Glutamatergic neuron (in vitro differentiated cells): Measurements from ENCODE around the gene ABI1. TPM values are rescaled to one million over a fixed set of nuclear protein-coding genes. Genes with fewer than 3 reads are reported as not detected.
A peak's percentile ranks its signal among the peaks of the same experiment; 100 is the strongest.
"Not testable (repeated sequence)": the region's sequence is repeated elsewhere in the genome, so short reads cannot be mapped to it uniquely, and the experiment has no call there.

ENCODE experiments used
- DNase-seq: peaks from one replicate; pipeline ENCODE4 v3.0.0; 2022
- H3K27ac Mint-ChIP-seq: one replicate; pipeline ENCODE4 v1.8.0; 2020; ENCODE audit warnings: mild to moderate bottlenecking, mixed read lengths, inconsistent platforms; ENCODE audit not compliant: unreplicated experiment
- H3K27me3 Mint-ChIP-seq: one replicate; pipeline ENCODE4 v1.8.0; 2020; ENCODE audit warnings: mild to moderate bottlenecking, moderate library complexity, mixed read lengths, inconsistent platforms; ENCODE audit not compliant: unreplicated experiment
- H3K36me3 Mint-ChIP-seq: one replicate; pipeline ENCODE4 v1.8.0; 2020; ENCODE audit warnings: mild to moderate bottlenecking, mixed read lengths, inconsistent platforms; ENCODE audit not compliant: unreplicated experiment
- H3K4me1 Mint-ChIP-seq: one replicate; pipeline ENCODE4 v1.8.0; 2020; ENCODE audit warnings: mild to moderate bottlenecking, low read depth, mixed read lengths, inconsistent platforms; ENCODE audit not compliant: unreplicated experiment
- H3K4me3 Mint-ChIP-seq: one replicate; pipeline ENCODE4 v1.8.0; 2020; ENCODE audit warnings: mild to moderate bottlenecking, mixed read lengths, inconsistent platforms; ENCODE audit not compliant: unreplicated experiment
- H3K9me3 Mint-ChIP-seq: one replicate; pipeline ENCODE4 v1.8.0; 2020; ENCODE audit warnings: mild to moderate bottlenecking, moderate library complexity, mixed read lengths, inconsistent platforms; ENCODE audit not compliant: unreplicated experiment
- total RNA-seq: library from RNA; stranded (reverse); fragmentation: NEBNext Ultra II Directional; extraction: Animal tissue kit (Norgen Biotek cat#: 25700); gene quantifications from one replicate; pipeline ENCODE4 v1.2.1, GENCODE V29; 2021; ENCODE audit not compliant: unreplicated experiment
- TF ChIP-seq, protein P1 (sequence below): fragments of 200-600 bp; sonication (generic); IDR thresholded peaks from one replicate; pipeline ENCODE4 v1.5.0; 2021; ENCODE audit not compliant: partially characterized antibody, unreplicated experiment

The ABI1 gene
- total RNA-seq, 1 donor from 2014 or later, result 37.3 TPM

DNA sequence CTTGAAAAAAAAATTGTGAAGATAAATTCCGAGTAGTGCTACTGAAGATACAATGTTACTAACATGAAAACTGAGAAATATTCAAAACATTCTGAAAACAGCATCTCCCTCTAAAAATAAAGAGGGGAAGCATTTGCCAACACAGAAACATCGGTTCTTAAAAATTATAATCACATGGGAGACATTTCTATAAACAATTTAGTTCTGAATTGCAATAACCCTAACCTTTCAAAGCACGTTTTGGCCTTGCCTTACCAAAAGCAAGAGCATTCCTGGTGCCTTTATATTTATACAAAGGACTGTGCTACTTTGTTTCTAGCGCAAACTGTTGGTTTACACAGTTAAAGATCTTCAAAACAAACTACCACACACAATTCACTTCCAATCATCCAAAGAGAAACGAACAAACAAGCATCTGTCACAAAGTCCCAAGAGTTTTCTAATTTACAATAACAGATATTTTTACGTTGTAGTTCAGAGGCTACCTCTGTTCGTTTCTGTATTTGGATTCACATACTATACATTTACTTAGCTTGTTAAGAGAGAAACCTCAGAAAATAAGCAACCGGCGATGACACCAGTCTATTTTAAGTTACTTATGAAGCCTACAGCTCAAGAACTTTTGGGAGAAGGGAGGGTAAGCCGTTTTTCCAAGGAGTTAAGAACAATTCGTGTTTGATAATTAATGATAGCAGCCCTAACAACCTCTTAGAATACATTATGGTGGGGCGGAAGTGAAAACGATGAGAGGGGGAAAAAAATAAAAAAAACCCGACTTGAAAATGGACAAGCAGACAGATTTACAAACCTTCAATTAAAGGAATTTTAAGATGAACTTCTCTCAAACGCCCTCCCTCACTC, 1.3 kb downstream of the ABI1 start:
- Mint-ChIP-seq H3K4me3 (peak overlapping the region; percentile 96), H3K9me3 (peaks cover 5% of the 10 kb centered on the region), H3K36me3 (no peaks in the 10 kb centered on the region), H3K27ac (peak overlapping the region; percentile 87), H3K27me3 (peaks cover 6% of the 10 kb centered on the region), H3K4me1 (peaks cover 15% of the 10 kb centered on the region)
- DNase-seq, result no peak
- TF ChIP-seq, protein P1, sequence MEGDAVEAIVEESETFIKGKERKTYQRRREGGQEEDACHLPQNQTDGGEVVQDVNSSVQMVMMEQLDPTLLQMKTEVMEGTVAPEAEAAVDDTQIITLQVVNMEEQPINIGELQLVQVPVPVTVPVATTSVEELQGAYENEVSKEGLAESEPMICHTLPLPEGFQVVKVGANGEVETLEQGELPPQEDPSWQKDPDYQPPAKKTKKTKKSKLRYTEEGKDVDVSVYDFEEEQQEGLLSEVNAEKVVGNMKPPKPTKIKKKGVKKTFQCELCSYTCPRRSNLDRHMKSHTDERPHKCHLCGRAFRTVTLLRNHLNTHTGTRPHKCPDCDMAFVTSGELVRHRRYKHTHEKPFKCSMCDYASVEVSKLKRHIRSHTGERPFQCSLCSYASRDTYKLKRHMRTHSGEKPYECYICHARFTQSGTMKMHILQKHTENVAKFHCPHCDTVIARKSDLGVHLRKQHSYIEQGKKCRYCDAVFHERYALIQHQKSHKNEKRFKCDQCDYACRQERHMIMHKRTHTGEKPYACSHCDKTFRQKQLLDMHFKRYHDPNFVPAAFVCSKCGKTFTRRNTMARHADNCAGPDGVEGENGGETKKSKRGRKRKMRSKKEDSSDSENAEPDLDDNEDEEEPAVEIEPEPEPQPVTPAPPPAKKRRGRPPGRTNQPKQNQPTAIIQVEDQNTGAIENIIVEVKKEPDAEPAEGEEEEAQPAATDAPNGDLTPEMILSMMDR, result no peak

- no peaks in the 10 kb centered on the region for H3K36me3 Mint-ChIP-seq
- peaks cover 4% of the 10 kb centered on the region for H3K9me3 Mint-ChIP-seq
- no peak for DNase-seq
- no peak overlapping the region for H3K27ac Mint-ChIP-seq
- H3K4me1 Mint-ChIP-seq, result peaks cover 15% of the 10 kb centered on the region
- TF ChIP-seq, protein P1, result no peak
- H3K27me3 Mint-ChIP-seq, result peaks cover 6% of the 10 kb centered on the region
- H3K4me3 Mint-ChIP-seq, result peak overlapping the region; percentile 96
Measured at GRCh38 chr10:26858707-26859034, 2.1 kb downstream of the ABI1 start.

DNA sequence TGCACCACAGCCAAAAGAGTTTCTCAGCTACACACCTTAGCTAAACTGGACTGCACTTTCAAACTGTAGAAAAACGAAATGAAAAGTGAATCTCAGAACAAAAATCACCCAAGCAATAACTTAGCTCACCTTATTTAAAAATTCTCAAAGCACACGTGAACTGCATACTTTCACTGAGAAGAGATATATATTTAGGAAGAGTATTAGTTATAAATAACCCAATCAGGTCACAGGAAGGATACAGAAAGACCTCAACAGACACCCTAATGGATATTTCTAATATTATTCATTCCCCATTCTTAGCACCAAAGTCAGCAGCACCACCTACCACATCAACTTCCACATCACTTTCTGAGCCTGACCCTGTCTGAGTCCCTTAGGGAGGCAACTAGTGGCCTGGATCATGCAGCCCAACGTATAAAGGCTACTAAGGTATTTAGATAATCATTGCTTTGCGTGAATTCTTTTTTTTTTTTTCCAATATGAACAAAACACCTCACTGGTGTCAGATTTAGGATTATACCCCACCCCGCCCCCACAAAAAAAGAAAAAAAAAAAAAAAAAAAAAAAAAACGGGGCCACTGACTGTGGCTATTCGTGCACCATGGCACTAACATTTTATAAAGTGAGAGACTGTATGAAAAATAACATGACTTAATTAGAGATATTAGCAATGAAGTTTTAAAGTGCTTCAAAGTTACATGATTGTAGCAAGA, 2.6 kb downstream of the ABI1 start:
- TF ChIP-seq, protein P1, result no peak
- Mint-ChIP-seq H3K27ac (peak overlapping the region; percentile 69), H3K4me3 (peak overlapping the region; percentile 96), H3K27me3 (peaks cover 6% of the 10 kb centered on the region), H3K9me3 (peaks cover 4% of the 10 kb centered on the region), H3K36me3 (no peaks in the 10 kb centered on the region), H3K4me1 (peaks cover 15% of the 10 kb centered on the region)
- no peak for DNase-seq

DNA sequence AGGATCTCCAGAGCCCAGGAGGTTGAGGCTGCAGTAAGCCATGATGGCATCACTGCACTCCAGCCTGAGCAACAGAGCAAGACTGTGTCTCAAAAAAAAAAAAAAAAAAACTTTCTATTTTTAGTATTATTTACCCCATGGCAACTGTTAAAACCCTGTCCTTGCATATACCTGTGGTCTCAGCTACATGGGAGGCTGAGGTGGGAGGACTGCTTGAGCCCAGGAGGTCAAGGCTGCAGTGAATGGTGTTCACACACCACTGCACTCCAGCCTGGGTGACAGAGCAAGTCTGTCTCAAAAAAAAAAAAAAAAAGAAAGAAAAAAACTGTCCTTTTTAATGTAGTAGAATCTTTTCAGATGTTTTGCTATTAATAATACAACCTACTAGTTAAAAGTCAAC, 3.2 kb downstream of the ABI1 start:
- not testable (repeated sequence) for H3K27ac Mint-ChIP-seq, H3K27me3 Mint-ChIP-seq, H3K4me3 Mint-ChIP-seq, DNase-seq, H3K36me3 Mint-ChIP-seq, H3K9me3 Mint-ChIP-seq
- peaks cover 15% of the 10 kb centered on the region for H3K4me1 Mint-ChIP-seq

DNA sequence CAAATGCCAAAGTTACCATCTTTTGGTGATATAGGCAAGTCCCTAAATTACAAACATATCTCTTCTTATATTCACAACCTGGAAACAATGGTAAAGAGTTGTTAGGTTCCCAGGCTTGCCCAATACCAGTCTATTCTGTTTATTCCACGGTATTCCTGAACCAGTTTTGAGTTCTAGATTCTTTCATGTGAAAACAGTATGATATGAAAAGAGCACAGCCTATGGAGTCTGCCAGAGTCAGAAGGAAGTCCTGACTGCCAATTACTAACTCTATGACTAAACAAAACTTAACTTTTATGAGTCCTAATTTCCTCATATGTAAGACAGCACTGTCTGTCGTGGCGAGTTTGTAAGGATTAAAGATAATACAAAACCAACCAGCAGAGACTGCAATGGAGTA, 5.6 kb downstream of the ABI1 start:
- Mint-ChIP-seq H3K27ac (no peak overlapping the region), H3K36me3 (no peaks in the 10 kb centered on the region), H3K4me3 (no peak overlapping the region), H3K9me3 (no peaks in the 10 kb centered on the region), H3K4me1 (peaks cover 15% of the 10 kb centered on the region), H3K27me3 (peaks cover 2% of the 10 kb centered on the region)
- DNase-seq, result no peak
- TF ChIP-seq, protein P1, result no peak
